ENCODE results near the gene BANF2.
A peak's percentile ranks its signal among the peaks of the same experiment; 100 is the strongest.

BANF2 gene

GRCh38 chr20:17762873-17763557, 63.2 kb downstream of the BANF2 start:
- H3K4me3 ChIP-seq (ENCODE audit: severe bottlenecking) = no peak overlapping the region
- no peaks in the 10 kb centered on the region for H3K27me3 ChIP-seq (ENCODE audit: insufficient read depth, poor library complexity, severe bottlenecking)
- H3K27ac ChIP-seq (ENCODE audit: poor library complexity, severe bottlenecking) = no peak overlapping the region
- TF ChIP-seq CTCF (IDR thresholded peaks at IDR 0.05; ENCODE audit: poor library complexity, severe bottlenecking) = no peak
- peaks cover 6% of the 10 kb centered on the region for H3K4me1 ChIP-seq (ENCODE audit: insufficient read depth, poor library complexity, severe bottlenecking)
- no peaks in the 10 kb centered on the region for H3K9me3 ChIP-seq (ENCODE audit: severe bottlenecking)
- DNase-seq (ENCODE audit: low spot score) (no peak), ATAC-seq (ENCODE audit: low read depth) (peak; percentile 62; the same call in 1 of the 3 replicates)
- no peaks in the 10 kb centered on the region for H3K36me3 ChIP-seq (ENCODE audit: low read depth)

DNA sequence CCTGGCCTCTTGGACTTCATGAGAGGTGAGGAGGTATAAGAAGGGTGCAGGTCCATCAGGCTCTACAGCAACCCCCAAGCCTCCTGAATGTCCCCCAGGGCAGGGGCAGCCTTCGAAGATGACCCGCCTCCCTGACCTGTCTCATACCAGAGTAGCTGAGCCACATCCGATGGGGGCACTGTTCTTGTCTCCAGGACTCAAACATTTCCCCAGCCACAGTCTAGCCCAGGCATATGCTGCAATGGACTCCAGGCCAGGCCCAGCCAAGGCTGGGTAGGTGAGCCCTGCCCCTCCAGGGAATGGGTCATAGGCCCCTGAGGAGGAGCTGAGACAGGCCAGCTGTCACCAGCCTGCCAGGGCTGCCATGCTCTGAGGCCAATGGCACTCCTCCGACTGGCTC, 65.3 kb downstream of the BANF2 start:
- no peak for TF ChIP-seq CTCF (IDR thresholded peaks at IDR 0.05; ENCODE audit: poor library complexity, severe bottlenecking)
- DNase-seq (ENCODE audit: low spot score) (no peak), ATAC-seq (ENCODE audit: low read depth) (no peak)
- H3K27ac ChIP-seq (ENCODE audit: poor library complexity, severe bottlenecking) = no peak overlapping the region
- peaks cover 6% of the 10 kb centered on the region for H3K4me1 ChIP-seq (ENCODE audit: insufficient read depth, poor library complexity, severe bottlenecking)
- H3K27me3 ChIP-seq (ENCODE audit: insufficient read depth, poor library complexity, severe bottlenecking) = no peaks in the 10 kb centered on the region
- H3K9me3 ChIP-seq (ENCODE audit: severe bottlenecking) = no peaks in the 10 kb centered on the region
- H3K4me3 ChIP-seq (ENCODE audit: severe bottlenecking) = no peak overlapping the region
- H3K36me3 ChIP-seq (ENCODE audit: low read depth) = no peaks in the 10 kb centered on the region

- Histone ChIP-seq H3K36me3 (ENCODE audit: low read depth) (no peaks in the 10 kb centered on the region), H3K4me3 (ENCODE audit: severe bottlenecking) (no peak overlapping the region), H3K27me3 (ENCODE audit: insufficient read depth, poor library complexity, severe bottlenecking) (no peaks in the 10 kb centered on the region), H3K9me3 (ENCODE audit: severe bottlenecking) (no peaks in the 10 kb centered on the region), H3K27ac (ENCODE audit: poor library complexity, severe bottlenecking) (no peak overlapping the region), H3K4me1 (ENCODE audit: insufficient read depth, poor library complexity, severe bottlenecking) (peaks cover 6% of the 10 kb centered on the region)
- no peak for TF ChIP-seq CTCF (IDR thresholded peaks at IDR 0.05; ENCODE audit: poor library complexity, severe bottlenecking)
- no peak for DNase-seq (ENCODE audit: low spot score)
- no peak for ATAC-seq (ENCODE audit: low read depth)
Measured at GRCh38 chr20:17765584-17765983, 65.8 kb downstream of the BANF2 start.

DNA sequence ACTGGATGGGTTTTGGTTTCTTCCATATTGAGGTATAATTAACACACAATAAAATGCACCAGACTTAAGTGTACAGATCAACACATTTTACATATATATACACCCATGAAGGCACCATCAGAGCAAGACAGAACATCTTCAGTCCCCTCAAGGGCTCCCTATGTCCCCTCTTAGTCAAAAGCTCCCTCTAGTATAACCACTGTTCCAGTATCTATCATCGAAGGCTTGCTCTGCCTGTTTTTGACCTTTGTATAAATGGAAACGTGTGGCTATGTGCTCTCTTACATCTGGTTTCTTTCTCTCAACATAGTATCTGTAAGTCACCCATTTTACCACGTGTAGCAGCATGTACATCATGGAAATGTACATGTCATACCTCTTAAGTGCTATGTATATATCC, 66.5 kb downstream of the BANF2 start:
- no peak for TF ChIP-seq CTCF (IDR thresholded peaks at IDR 0.05; ENCODE audit: poor library complexity, severe bottlenecking)
- Histone ChIP-seq H3K4me3 (ENCODE audit: severe bottlenecking) (no peak overlapping the region), H3K36me3 (ENCODE audit: low read depth) (no peaks in the 10 kb centered on the region), H3K27ac (ENCODE audit: poor library complexity, severe bottlenecking) (no peak overlapping the region), H3K27me3 (ENCODE audit: insufficient read depth, poor library complexity, severe bottlenecking) (no peaks in the 10 kb centered on the region), H3K4me1 (ENCODE audit: insufficient read depth, poor library complexity, severe bottlenecking) (peaks cover 6% of the 10 kb centered on the region), H3K9me3 (ENCODE audit: severe bottlenecking) (no peaks in the 10 kb centered on the region)
- DNase-seq (ENCODE audit: low spot score) (no peak), ATAC-seq (ENCODE audit: low read depth) (no peak)

GRCh38 chr20:17767624-17768023, 67.9 kb downstream of the BANF2 start:
- no peak for ATAC-seq (ENCODE audit: low read depth)
- no peaks in the 10 kb centered on the region for H3K9me3 ChIP-seq (ENCODE audit: severe bottlenecking)

More at GRCh38 chr20:17767624-17768023, 67.9 kb downstream of the BANF2 start:
- Histone ChIP-seq H3K27me3 (ENCODE audit: insufficient read depth, poor library complexity, severe bottlenecking) (no peaks in the 10 kb centered on the region), H3K36me3 (ENCODE audit: low read depth) (no peaks in the 10 kb centered on the region), H3K27ac (ENCODE audit: poor library complexity, severe bottlenecking) (no peak overlapping the region), H3K4me3 (ENCODE audit: severe bottlenecking) (no peak overlapping the region), H3K4me1 (ENCODE audit: insufficient read depth, poor library complexity, severe bottlenecking) (peaks cover 6% of the 10 kb centered on the region)
- TF ChIP-seq CTCF (IDR thresholded peaks at IDR 0.05; ENCODE audit: poor library complexity, severe bottlenecking) = no peak
- no peak for DNase-seq (ENCODE audit: low spot score)

Measured in RWPE2 (cell line).